Hypothalamus (tissue), 51 donors: ENCODE measurements around the gene TMOD2.

Experiments
- DNase-seq, 51 donors: peaks; one replicate each; lab custom pipeline; 2025; lab: John Stamatoyannopoulos, UW

TMOD2 gene

GRCh38 chr15:51750792-51751696, at the start of gene TMOD2:
TMOD2 (plus strand) TSS chr15:51751597; CDS start chr15:51766442, 14,845 bp downstream.
- peak in 41 of 51 donors; percentile 16 to 88 (median 59) for DNase-seq

- DNase-seq = no peak
These were observed 48.7 kb upstream of the TMOD2 start for GRCh38 chr15:51702710-51703109.

- DNase-seq = no peak
These were observed 45.1 kb upstream of the TMOD2 start for GRCh38 chr15:51706291-51706690.

- DNase-seq = no peak
These were observed 44.3 kb upstream of the TMOD2 start for GRCh38 chr15:51706926-51707608.

GRCh38 chr15:51708013-51708412, 43.4 kb upstream of the TMOD2 start:
- DNase-seq = no peak

- DNase-seq = no peak
These were observed 42.4 kb upstream of the TMOD2 start for GRCh38 chr15:51709031-51709430.

- no peak for DNase-seq
These were observed 37.2 kb upstream of the TMOD2 start for GRCh38 chr15:51714162-51714561.

- no peak for DNase-seq
These were observed 36.5 kb upstream of the TMOD2 start for GRCh38 chr15:51714911-51715310.

GRCh38 chr15:51718219-51718618, 33.2 kb upstream of the TMOD2 start:
- no peak for DNase-seq

- no peak for DNase-seq
These were observed 32.7 kb upstream of the TMOD2 start for GRCh38 chr15:51718746-51719145.

GRCh38 chr15:51720201-51720995, 31.0 kb upstream of the TMOD2 start:
- DNase-seq = no peak

- DNase-seq = no peak
These were observed 30.0 kb upstream of the TMOD2 start for GRCh38 chr15:51721199-51721960.

GRCh38 chr15:51724199-51724598, 27.2 kb upstream of the TMOD2 start:
- no peak for DNase-seq

GRCh38 chr15:51724673-51725072, 26.7 kb upstream of the TMOD2 start:
- DNase-seq = peak in 1 of 51 donors; percentile 11

GRCh38 chr15:51726302-51727073, 24.9 kb upstream of the TMOD2 start:
- DNase-seq = peak in 4 of 51 donors; percentile 10 to 25 (median 14)

GRCh38 chr15:51727141-51727897, 24.1 kb upstream of the TMOD2 start:
- DNase-seq = peak in 1 of 51 donors; percentile 15

GRCh38 chr15:51731549-51732267, 19.7 kb upstream of the TMOD2 start:
- peak in 4 of 51 donors; percentile 9 to 38 (median 16) for DNase-seq

- DNase-seq = no peak
These were observed 18.8 kb upstream of the TMOD2 start for GRCh38 chr15:51732646-51733045.
